Activated B cell treated with CpG ODN at 0.5 μM for 24 hours (primary cell): ENCODE data around the gene PLEKHG4B. TPM values are rescaled to one million over a fixed set of nuclear protein-coding genes. Genes with fewer than 3 reads are reported as not detected.

ENCODE experiments used
- ATAC-seq: fragments of 200-7000 bp; cut with Tn5 transposase; one replicate; pipeline ENCODE4 v1.10.0; 2021; ENCODE audit warnings: low read depth, mild to moderate bottlenecking, moderate library complexity
- CTCF ChIA-PET: fragments of 350-600 bp; sonication (Branson Sonifier 250); formaldehyde crosslinking; loops from one replicate; lab custom pipeline; 2021; ENCODE audit warnings: antibody characterized with exemption; lab: Charles Lee
- POLR2A ChIA-PET: fragments of 350-600 bp; sonication (Branson Sonifier 250); formaldehyde crosslinking; loops from one replicate; lab custom pipeline; 2021; ENCODE audit warnings: antibody characterized with exemption; lab: Charles Lee
- DNase-seq: peaks from one replicate; pipeline ENCODE4 v3.0.0; 2022
- H3K27ac Mint-ChIP-seq: one replicate; pipeline ENCODE4 v1.8.0; 2020; ENCODE audit warnings: mixed read lengths
- H3K27me3 Mint-ChIP-seq: one replicate; pipeline ENCODE4 v1.8.0; 2021; ENCODE audit warnings: mixed read lengths
- H3K36me3 Mint-ChIP-seq: one replicate; pipeline ENCODE4 v1.8.0; 2021; ENCODE audit warnings: low read depth, mixed read lengths
- H3K4me1 Mint-ChIP-seq: one replicate; pipeline ENCODE4 v1.8.0; 2021; ENCODE audit warnings: mixed read lengths
- H3K4me3 Mint-ChIP-seq: one replicate; pipeline ENCODE4 v1.8.0; 2020; ENCODE audit warnings: mild to moderate bottlenecking, mixed read lengths
- H3K9me3 Mint-ChIP-seq: one replicate; pipeline ENCODE4 v1.8.0; 2020; ENCODE audit warnings: mixed read lengths
- CTCF ChIP-seq: fragments of 200-600 bp; IDR thresholded peaks from one replicate; pipeline ENCODE4 v1.8.0; 2022; ENCODE audit warnings: antibody characterized with exemption, mild to moderate bottlenecking
- intact Hi-C: fragments of 100-400 bp; cut with micrococcal nuclease; formaldehyde crosslinking; loops from one replicate; pipeline ENCODE4 v1.15.1; 2024
- total RNA-seq: library from RNA; stranded (reverse); gene quantifications from 2 replicates; pipeline ENCODE4 v1.2.3, GENCODE V29; 2022

Gene PLEKHG4B
- total RNA-seq, 1 donor from 2014 or later: not detected

- ATAC-seq (no peak), DNase-seq (no peak)
- Mint-ChIP-seq H3K9me3 (no peaks in the 10 kb centered on the region), H3K36me3 (no peaks in the 10 kb centered on the region), H3K27ac (no peak overlapping the region), H3K4me3 (no peak overlapping the region), H3K4me1 (no peaks in the 10 kb centered on the region), H3K27me3 (peaks cover 5% of the 10 kb centered on the region)
- ChIA-PET CTCF (no interaction called here), POLR2A (no interaction called here)
- TF ChIP-seq CTCF: no peak
- intact Hi-C loops: no loop called here
Measured at GRCh38 chr5:73768-74502, 18.0 kb upstream of the PLEKHG4B start.

- no peaks in the 10 kb centered on the region for H3K4me1 Mint-ChIP-seq
- no peak overlapping the region for H3K4me3 Mint-ChIP-seq
- DNase-seq (no peak), ATAC-seq (no peak)
- intact Hi-C loops: no loop called here
- TF ChIP-seq CTCF: no peak
- no peaks in the 10 kb centered on the region for H3K9me3 Mint-ChIP-seq
- H3K36me3 Mint-ChIP-seq: no peaks in the 10 kb centered on the region
- ChIA-PET CTCF (no interaction called here), POLR2A (no interaction called here)
- H3K27ac Mint-ChIP-seq: no peak overlapping the region
- peaks cover 5% of the 10 kb centered on the region for H3K27me3 Mint-ChIP-seq
Measured at GRCh38 chr5:74503-75109, 17.4 kb upstream of the PLEKHG4B start.

GRCh38 chr5:75331-76320 is 16.3 kb upstream of the PLEKHG4B start:
- Mint-ChIP-seq H3K9me3 (no peaks in the 10 kb centered on the region), H3K36me3 (no peaks in the 10 kb centered on the region)
- POLR2A ChIA-PET: no interaction called here

GRCh38 chr5:76358-77169 is 15.4 kb upstream of the PLEKHG4B start:
- POLR2A ChIA-PET: no interaction called here
- CTCF ChIA-PET: no interaction called here
- no peak overlapping the region for H3K4me3 Mint-ChIP-seq
- TF ChIP-seq CTCF: no peak
- intact Hi-C loops: no loop called here
- ATAC-seq (no peak), DNase-seq (no peak)
- no peaks in the 10 kb centered on the region for H3K9me3 Mint-ChIP-seq
- peaks cover 6% of the 10 kb centered on the region for H3K27me3 Mint-ChIP-seq
- H3K27ac Mint-ChIP-seq: no peak overlapping the region
- no peaks in the 10 kb centered on the region for H3K36me3 Mint-ChIP-seq
- no peaks in the 10 kb centered on the region for H3K4me1 Mint-ChIP-seq

More at GRCh38 chr5:75331-76320, 16.3 kb upstream of the PLEKHG4B start:
- no peak overlapping the region for H3K4me3 Mint-ChIP-seq
- TF ChIP-seq CTCF: no peak
- CTCF ChIA-PET: no interaction called here
- no peak overlapping the region for H3K27ac Mint-ChIP-seq
- intact Hi-C loops: no loop called here
- DNase-seq (no peak), ATAC-seq (no peak)
- H3K27me3 Mint-ChIP-seq: peaks cover 3% of the 10 kb centered on the region
- H3K4me1 Mint-ChIP-seq: no peaks in the 10 kb centered on the region
